GM23338 (cell line): ENCODE data around the gene COL1A1. TPM values are rescaled to one million over a fixed set of nuclear protein-coding genes. Genes with fewer than 3 reads are reported as not detected.

ENCODE experiments used
- ATAC-seq: fragments of 200-7000 bp; cut with Tn5 transposase; 3 replicates; pipeline ENCODE4 v1.9.1; 2020
- DNase-seq: peaks from one replicate; pipeline ENCODE4 v3.0.0-alpha.2; 2015; ENCODE audit warnings: low spot score
- H2AFZ ChIP-seq: fragments of 200-600 bp; sonication (generic); 2 replicates; pipeline ENCODE4 v1.8.0; 2016; ENCODE audit warnings: antibody characterized with exemption, mild to moderate bottlenecking, moderate library complexity
- H3F3A ChIP-seq: fragments of 200-600 bp; sonication (generic); replicated peaks from 2 replicates; pipeline ENCODE4 v1.8.0; 2017; ENCODE audit warnings: antibody characterized with exemption, mixed run types, low read depth
- H3K27ac ChIP-seq: fragments of 200-600 bp; sonication (generic); 2 replicates; pipeline ENCODE4 v1.6.1; 2016; ENCODE audit warnings: low read depth
- H3K27me3 ChIP-seq: fragments of 200-600 bp; sonication (generic); 2 replicates; pipeline ENCODE4 v1.8.0; 2016; ENCODE audit warnings: mild to moderate bottlenecking, mixed run types, moderate library complexity; ENCODE audit not compliant: insufficient read depth
- H3K36me3 ChIP-seq: fragments of 200-600 bp; sonication (generic); 2 replicates; pipeline ENCODE4 v1.8.0; 2016; ENCODE audit warnings: mild to moderate bottlenecking; ENCODE audit not compliant: insufficient read depth
- H3K4me1 ChIP-seq: fragments of 200-600 bp; sonication (generic); 2 replicates; pipeline ENCODE4 v1.8.0; 2016; ENCODE audit warnings: mild to moderate bottlenecking, moderate library complexity; ENCODE audit not compliant: insufficient read depth
- H3K4me2 ChIP-seq: fragments of 200-600 bp; sonication (generic); 2 replicates; pipeline ENCODE4 v1.7.1; 2017; ENCODE audit warnings: mixed run types
- H3K4me3 ChIP-seq: fragments of 200-600 bp; sonication (generic); 2 replicates; pipeline ENCODE4 v1.6.1; 2016; ENCODE audit warnings: mixed run types
- H3K79me2 ChIP-seq: fragments of 200-600 bp; sonication (generic); replicated peaks from 2 replicates; pipeline ENCODE4 v1.8.0; 2017; ENCODE audit warnings: mild to moderate bottlenecking; ENCODE audit not compliant: insufficient read depth
- H3K9me2 ChIP-seq: fragments of 200-600 bp; sonication (generic); 2 replicates; pipeline ENCODE4 v1.8.0; 2017; ENCODE audit not compliant: insufficient read depth
- H4K20me1 ChIP-seq: fragments of 200-600 bp; sonication (generic); replicated peaks from 2 replicates; pipeline ENCODE4 v1.8.0; 2017; ENCODE audit warnings: mild to moderate bottlenecking; ENCODE audit not compliant: insufficient read depth
- H3K27ac Mint-ChIP-seq: 2 replicates; pipeline ENCODE4 v1.8.0; 2020; ENCODE audit warnings: inconsistent platforms, mild to moderate bottlenecking, moderate library complexity, mixed read lengths
- H3K27me3 Mint-ChIP-seq: 3 replicates; pipeline ENCODE4 v1.8.0; 2022; ENCODE audit warnings: low read depth, mild to moderate bottlenecking, moderate library complexity, mixed read lengths, inconsistent platforms; ENCODE audit not compliant: insufficient read depth, poor library complexity
- H3K36me3 Mint-ChIP-seq: 3 replicates; pipeline ENCODE4 v1.8.0; 2021; ENCODE audit warnings: low read depth, mild to moderate bottlenecking, inconsistent platforms, moderate library complexity, mixed read lengths
- H3K4me1 Mint-ChIP-seq: 3 replicates; pipeline ENCODE4 v1.8.0; 2020; ENCODE audit warnings: mild to moderate bottlenecking, inconsistent platforms, mixed read lengths
- H3K4me3 Mint-ChIP-seq: 3 replicates; pipeline ENCODE4 v1.8.0; 2021; ENCODE audit warnings: moderate library complexity, mild to moderate bottlenecking, inconsistent platforms, mixed read lengths
- H3K9me3 Mint-ChIP-seq: 3 replicates; pipeline ENCODE4 v1.8.0; 2020; ENCODE audit warnings: moderate library complexity, mild to moderate bottlenecking, inconsistent platforms, mixed read lengths
- CREB1 ChIP-seq: fragments of 250-450 bp; sonication (Bioruptor Pico); IDR thresholded peaks from 2 replicates; pipeline ENCODE4 v1.5.0; 2020; ENCODE audit warnings: low read depth, mild to moderate bottlenecking, moderate library complexity
- ETS1 ChIP-seq: IDR thresholded peaks from 2 replicates; pipeline ENCODE4 v1.6.1; 2016; ENCODE audit warnings: antibody characterized with exemption
- EZH2 ChIP-seq: fragments of 200-600 bp; sonication (generic); IDR thresholded peaks from one replicate; pipeline ENCODE4 v1.8.0; 2017; ENCODE audit warnings: antibody characterized with exemption, mild to moderate bottlenecking, low read depth; ENCODE audit not compliant: unreplicated experiment
- EZH2phosphoT487 ChIP-seq: fragments of 200-600 bp; sonication (generic); IDR thresholded peaks from one replicate; pipeline ENCODE4 v1.8.1; 2018; ENCODE audit warnings: antibody characterized with exemption; ENCODE audit not compliant: unreplicated experiment
- JUNB ChIP-seq: IDR thresholded peaks from one replicate; pipeline ENCODE4 v1.6.1; 2016; ENCODE audit warnings: antibody characterized with exemption; ENCODE audit not compliant: unreplicated experiment
- NANOG ChIP-seq: IDR thresholded peaks from 2 replicates; pipeline ENCODE4 v1.6.1; 2016; ENCODE audit warnings: antibody characterized with exemption, borderline replicate concordance
- POLR2AphosphoS5 ChIP-seq: IDR thresholded peaks from 2 replicates; pipeline ENCODE4 v1.6.1; 2016; ENCODE audit warnings: antibody characterized with exemption, low read depth
- STAT1 ChIP-seq: IDR thresholded peaks from one replicate; pipeline ENCODE4 v1.6.1; 2016; ENCODE audit warnings: antibody characterized with exemption; ENCODE audit not compliant: unreplicated experiment
- ZNF114 ChIP-seq: fragments of 250-450 bp; sonication (Bioruptor Pico); IDR thresholded peaks from 2 replicates; pipeline ENCODE4 v1.5.0; 2020; ENCODE audit warnings: mild to moderate bottlenecking, moderate library complexity
- ZNF331 ChIP-seq: fragments of 250-450 bp; sonication (Bioruptor Pico); IDR thresholded peaks from 2 replicates; pipeline ENCODE4 v1.5.0; 2020; ENCODE audit warnings: low read depth, mild to moderate bottlenecking, moderate library complexity
- polyA plus RNA-seq: library from polyadenylated mRNA; unstranded; fragments of >200 nt; fragmentation: Nextera tagmentation; extraction: Ambion mirVana; gene quantifications from 2 replicates; pipeline ENCODE4 v1.2.1, GENCODE V29; 2016
- total RNA-seq: library from RNA; depleted of rRNA; stranded (reverse); fragments of >200 nt; shearing (Covaris generic); gene quantifications from 2 replicates; pipeline ENCODE4 v1.2.3, GENCODE V29; 2014
- TF ChIP-seq, protein P1 (sequence below): IDR thresholded peaks from one replicate; pipeline ENCODE4 v1.6.1; 2018; ENCODE audit warnings: antibody characterized with exemption; ENCODE audit not compliant: unreplicated experiment
- TF ChIP-seq, protein P2 (sequence below): fragments of 250-450 bp; sonication (Bioruptor Pico); IDR thresholded peaks from 2 replicates; pipeline ENCODE4 v1.5.0; 2020; ENCODE audit warnings: mild to moderate bottlenecking, moderate library complexity
- TF ChIP-seq, protein P3 (sequence below), 2 experiments: fragments of 200-600 bp in 1 of 2; sonication (generic) in 1 of 2; conservative IDR thresholded peaks; 2 replicates each; pipeline versions ENCODE4 v1.5.1 to v1.6.1; 2016 to 2017; ENCODE audit warnings: antibody characterized with exemption in 2 of 2, low read depth in 2 of 2, mild to moderate bottlenecking in 2 of 2, moderate library complexity in 1 of 2

Gene COL1A1
- total and polyA plus RNA-seq, 2 experiments from 2014 or later: 21.2 to 34.3 TPM

DNA sequence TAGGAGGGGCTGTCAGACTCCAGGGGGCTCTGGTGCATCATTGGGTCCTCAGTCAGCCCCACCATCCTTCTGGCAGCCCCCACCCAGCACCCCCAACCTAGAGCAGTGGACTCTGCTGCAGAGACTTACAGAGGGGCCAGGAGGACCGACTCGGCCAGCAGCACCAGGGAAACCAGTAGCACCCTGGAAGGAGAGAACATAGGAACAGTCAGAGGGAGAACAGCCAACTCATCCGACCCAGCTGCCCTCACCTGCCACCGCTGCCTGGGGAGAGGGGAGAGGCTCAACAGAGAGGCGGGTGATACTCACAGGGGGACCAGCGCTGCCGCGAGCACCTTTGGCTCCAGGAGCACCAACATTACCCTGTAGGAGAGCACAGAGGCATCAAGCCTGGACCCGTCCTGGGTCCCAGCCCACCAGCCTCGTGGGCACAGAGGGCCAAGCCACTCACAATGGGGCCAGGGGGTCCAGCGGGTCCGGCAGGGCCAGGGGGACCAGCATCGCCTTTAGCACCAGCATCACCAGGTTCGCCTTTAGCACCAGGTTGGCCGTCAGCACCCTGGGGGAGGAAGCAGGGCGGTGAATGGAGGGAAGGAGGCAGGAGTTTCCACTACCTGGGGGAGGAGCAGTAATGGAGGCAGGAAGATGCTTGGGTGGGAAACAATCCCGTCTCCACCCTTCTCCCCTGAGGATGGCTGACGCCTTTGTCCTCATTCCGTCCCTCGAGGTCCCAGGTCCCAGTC, 11.7 kb downstream of the COL1A1 start:
- Mint-ChIP-seq H3K27ac (no peak overlapping the region), H3K4me3 (no peak overlapping the region), H3K27me3 (peaks cover 8% of the 10 kb centered on the region), H3K4me1 (peaks cover 6% of the 10 kb centered on the region; the same call in 2 of the 3 replicates), H3K36me3 (peaks cover 26% of the 10 kb centered on the region), H3K9me3 (no peaks in the 10 kb centered on the region)
- DNase-seq (no peak), ATAC-seq (no peak)
- H3K4me3 ChIP-seq: no peak overlapping the region
- H3K4me1 ChIP-seq: peaks cover 3% of the 10 kb centered on the region
- H3F3A ChIP-seq: no peaks in the 10 kb centered on the region
- no peak overlapping the region for H3K27ac ChIP-seq
- H3K9me2 ChIP-seq: no peaks in the 10 kb centered on the region
- H3K79me2 ChIP-seq: no peaks in the 10 kb centered on the region
- no peak overlapping the region for H2AFZ ChIP-seq
- no peaks in the 10 kb centered on the region for H3K36me3 ChIP-seq
- no peaks in the 10 kb centered on the region for H4K20me1 ChIP-seq
- H3K4me2 ChIP-seq: no peak overlapping the region
- H3K27me3 ChIP-seq: no peaks in the 10 kb centered on the region
- TF ChIP-seq POLR2AphosphoS5 (no peak), EZH2phosphoT487 (no peak), ZNF114 (CRISPR knock-in tag) (no peak), EZH2 (no peak), NANOG (no peak), ZNF331 (no peak), CREB1 (CRISPR knock-in tag) (no peak), ETS1 (no peak), JUNB (no peak), STAT1 (no peak)
- TF ChIP-seq, protein P1, sequence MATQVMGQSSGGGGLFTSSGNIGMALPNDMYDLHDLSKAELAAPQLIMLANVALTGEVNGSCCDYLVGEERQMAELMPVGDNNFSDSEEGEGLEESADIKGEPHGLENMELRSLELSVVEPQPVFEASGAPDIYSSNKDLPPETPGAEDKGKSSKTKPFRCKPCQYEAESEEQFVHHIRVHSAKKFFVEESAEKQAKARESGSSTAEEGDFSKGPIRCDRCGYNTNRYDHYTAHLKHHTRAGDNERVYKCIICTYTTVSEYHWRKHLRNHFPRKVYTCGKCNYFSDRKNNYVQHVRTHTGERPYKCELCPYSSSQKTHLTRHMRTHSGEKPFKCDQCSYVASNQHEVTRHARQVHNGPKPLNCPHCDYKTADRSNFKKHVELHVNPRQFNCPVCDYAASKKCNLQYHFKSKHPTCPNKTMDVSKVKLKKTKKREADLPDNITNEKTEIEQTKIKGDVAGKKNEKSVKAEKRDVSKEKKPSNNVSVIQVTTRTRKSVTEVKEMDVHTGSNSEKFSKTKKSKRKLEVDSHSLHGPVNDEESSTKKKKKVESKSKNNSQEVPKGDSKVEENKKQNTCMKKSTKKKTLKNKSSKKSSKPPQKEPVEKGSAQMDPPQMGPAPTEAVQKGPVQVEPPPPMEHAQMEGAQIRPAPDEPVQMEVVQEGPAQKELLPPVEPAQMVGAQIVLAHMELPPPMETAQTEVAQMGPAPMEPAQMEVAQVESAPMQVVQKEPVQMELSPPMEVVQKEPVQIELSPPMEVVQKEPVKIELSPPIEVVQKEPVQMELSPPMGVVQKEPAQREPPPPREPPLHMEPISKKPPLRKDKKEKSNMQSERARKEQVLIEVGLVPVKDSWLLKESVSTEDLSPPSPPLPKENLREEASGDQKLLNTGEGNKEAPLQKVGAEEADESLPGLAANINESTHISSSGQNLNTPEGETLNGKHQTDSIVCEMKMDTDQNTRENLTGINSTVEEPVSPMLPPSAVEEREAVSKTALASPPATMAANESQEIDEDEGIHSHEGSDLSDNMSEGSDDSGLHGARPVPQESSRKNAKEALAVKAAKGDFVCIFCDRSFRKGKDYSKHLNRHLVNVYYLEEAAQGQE: no peak
- TF ChIP-seq, protein P2, sequence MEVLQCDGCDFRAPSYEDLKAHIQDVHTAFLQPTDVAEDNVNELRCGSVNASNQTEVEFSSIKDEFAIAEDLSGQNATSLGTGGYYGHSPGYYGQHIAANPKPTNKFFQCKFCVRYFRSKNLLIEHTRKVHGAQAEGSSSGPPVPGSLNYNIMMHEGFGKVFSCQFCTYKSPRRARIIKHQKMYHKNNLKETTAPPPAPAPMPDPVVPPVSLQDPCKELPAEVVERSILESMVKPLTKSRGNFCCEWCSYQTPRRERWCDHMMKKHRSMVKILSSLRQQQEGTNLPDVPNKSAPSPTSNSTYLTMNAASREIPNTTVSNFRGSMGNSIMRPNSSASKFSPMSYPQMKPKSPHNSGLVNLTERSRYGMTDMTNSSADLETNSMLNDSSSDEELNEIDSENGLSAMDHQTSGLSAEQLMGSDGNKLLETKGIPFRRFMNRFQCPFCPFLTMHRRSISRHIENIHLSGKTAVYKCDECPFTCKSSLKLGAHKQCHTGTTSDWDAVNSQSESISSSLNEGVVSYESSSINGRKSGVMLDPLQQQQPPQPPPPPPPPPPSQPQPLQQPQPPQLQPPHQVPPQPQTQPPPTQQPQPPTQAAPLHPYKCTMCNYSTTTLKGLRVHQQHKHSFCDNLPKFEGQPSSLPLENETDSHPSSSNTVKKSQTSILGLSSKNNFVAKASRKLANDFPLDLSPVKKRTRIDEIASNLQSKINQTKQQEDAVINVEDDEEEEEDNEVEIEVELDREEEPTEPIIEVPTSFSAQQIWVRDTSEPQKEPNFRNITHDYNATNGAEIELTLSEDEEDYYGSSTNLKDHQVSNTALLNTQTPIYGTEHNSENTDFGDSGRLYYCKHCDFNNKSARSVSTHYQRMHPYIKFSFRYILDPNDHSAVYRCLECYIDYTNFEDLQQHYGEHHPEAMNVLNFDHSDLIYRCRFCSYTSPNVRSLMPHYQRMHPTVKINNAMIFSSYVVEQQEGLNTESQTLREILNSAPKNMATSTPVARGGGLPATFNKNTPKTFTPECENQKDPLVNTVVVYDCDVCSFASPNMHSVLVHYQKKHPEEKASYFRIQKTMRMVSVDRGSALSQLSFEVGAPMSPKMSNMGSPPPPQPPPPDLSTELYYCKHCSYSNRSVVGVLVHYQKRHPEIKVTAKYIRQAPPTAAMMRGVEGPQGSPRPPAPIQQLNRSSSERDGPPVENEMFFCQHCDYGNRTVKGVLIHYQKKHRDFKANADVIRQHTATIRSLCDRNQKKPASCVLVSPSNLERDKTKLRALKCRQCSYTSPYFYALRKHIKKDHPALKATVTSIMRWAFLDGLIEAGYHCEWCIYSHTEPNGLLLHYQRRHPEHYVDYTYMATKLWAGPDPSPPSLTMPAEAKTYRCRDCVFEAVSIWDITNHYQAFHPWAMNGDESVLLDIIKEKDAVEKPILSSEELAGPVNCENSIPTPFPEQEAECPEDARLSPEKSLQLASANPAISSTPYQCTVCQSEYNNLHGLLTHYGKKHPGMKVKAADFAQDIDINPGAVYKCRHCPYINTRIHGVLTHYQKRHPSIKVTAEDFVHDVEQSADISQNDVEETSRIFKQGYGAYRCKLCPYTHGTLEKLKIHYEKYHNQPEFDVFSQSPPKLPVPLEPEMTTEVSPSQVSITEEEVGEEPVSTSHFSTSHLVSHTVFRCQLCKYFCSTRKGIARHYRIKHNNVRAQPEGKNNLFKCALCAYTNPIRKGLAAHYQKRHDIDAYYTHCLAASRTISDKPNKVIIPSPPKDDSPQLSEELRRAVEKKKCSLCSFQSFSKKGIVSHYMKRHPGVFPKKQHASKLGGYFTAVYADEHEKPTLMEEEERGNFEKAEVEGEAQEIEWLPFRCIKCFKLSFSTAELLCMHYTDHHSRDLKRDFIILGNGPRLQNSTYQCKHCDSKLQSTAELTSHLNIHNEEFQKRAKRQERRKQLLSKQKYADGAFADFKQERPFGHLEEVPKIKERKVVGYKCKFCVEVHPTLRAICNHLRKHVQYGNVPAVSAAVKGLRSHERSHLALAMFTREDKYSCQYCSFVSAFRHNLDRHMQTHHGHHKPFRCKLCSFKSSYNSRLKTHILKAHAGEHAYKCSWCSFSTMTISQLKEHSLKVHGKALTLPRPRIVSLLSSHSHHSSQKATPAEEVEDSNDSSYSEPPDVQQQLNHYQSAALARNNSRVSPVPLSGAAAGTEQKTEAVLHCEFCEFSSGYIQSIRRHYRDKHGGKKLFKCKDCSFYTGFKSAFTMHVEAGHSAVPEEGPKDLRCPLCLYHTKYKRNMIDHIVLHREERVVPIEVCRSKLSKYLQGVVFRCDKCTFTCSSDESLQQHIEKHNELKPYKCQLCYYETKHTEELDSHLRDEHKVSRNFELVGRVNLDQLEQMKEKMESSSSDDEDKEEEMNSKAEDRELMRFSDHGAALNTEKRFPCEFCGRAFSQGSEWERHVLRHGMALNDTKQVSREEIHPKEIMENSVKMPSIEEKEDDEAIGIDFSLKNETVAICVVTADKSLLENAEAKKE: no peak
- TF ChIP-seq, protein P3, sequence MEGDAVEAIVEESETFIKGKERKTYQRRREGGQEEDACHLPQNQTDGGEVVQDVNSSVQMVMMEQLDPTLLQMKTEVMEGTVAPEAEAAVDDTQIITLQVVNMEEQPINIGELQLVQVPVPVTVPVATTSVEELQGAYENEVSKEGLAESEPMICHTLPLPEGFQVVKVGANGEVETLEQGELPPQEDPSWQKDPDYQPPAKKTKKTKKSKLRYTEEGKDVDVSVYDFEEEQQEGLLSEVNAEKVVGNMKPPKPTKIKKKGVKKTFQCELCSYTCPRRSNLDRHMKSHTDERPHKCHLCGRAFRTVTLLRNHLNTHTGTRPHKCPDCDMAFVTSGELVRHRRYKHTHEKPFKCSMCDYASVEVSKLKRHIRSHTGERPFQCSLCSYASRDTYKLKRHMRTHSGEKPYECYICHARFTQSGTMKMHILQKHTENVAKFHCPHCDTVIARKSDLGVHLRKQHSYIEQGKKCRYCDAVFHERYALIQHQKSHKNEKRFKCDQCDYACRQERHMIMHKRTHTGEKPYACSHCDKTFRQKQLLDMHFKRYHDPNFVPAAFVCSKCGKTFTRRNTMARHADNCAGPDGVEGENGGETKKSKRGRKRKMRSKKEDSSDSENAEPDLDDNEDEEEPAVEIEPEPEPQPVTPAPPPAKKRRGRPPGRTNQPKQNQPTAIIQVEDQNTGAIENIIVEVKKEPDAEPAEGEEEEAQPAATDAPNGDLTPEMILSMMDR (conservative IDR thresholded peaks at IDR 0.05; ENCODE audit: low read depth in 2 of 2): no peak
